H1 (cell line): ENCODE measurements around the gene SPATA33. TPM values are rescaled to one million over a fixed set of nuclear protein-coding genes. Genes with fewer than 3 reads are reported as not detected.

Source experiments
- ATF2 ChIP-seq: IDR thresholded peaks from 2 replicates; pipeline ENCODE4 v1.6.1; 2012; ENCODE audit warnings: low read length, inconsistent platforms
- CHD7 ChIP-seq: fragments of 300-600 bp; sonication (generic); IDR thresholded peaks from 2 replicates; pipeline ENCODE4 v1.7.1; 2012; ENCODE audit warnings: low read length, moderate library complexity, mild to moderate bottlenecking, inconsistent platforms; ENCODE audit not compliant: insufficient replicate concordance
- KDM1A ChIP-seq: fragments of 200-600, 300-600 bp; sonication (generic); IDR thresholded peaks from 2 replicates; pipeline ENCODE4 v1.7.1; 2016; ENCODE audit warnings: mild to moderate bottlenecking, low read length, borderline replicate concordance
- KDM4A ChIP-seq: IDR thresholded peaks from one replicate; pipeline ENCODE4 v1.7.1; 2012; ENCODE audit warnings: low read depth, mild to moderate bottlenecking, moderate library complexity, low read length, inconsistent platforms; ENCODE audit not compliant: severe bottlenecking
- RAD21 ChIP-seq, 2 experiments: IDR thresholded peaks in 1 of 2; conservative IDR thresholded peaks in 1 of 2; 2 replicates each; pipeline ENCODE4 v1.6.1; 2011; ENCODE audit warnings: low read depth in 2 of 2, low read length in 2 of 2, improper control_type of control experiment in 1 of 2, inconsistent platforms in 1 of 2, mild to moderate bottlenecking in 1 of 2, moderate library complexity in 1 of 2
- RBBP5 ChIP-seq: IDR thresholded peaks from 2 replicates; pipeline ENCODE4 v1.7.1; 2012; ENCODE audit warnings: low read depth, mild to moderate bottlenecking, inconsistent platforms, low read length, moderate library complexity, borderline replicate concordance
- RNF2 ChIP-seq: fragments of 200-900, 300-1000 bp; sonication (generic); IDR thresholded peaks from 2 replicates; pipeline ENCODE4 v1.7.1; 2016; ENCODE audit warnings: borderline replicate concordance, low read depth, mild to moderate bottlenecking, antibody characterized with exemption, low read length; ENCODE audit not compliant: poor library complexity, severe bottlenecking; ENCODE audit errors: missing control alignments
- SP1 ChIP-seq: IDR thresholded peaks from 2 replicates; pipeline ENCODE4 v1.6.1; 2011; ENCODE audit warnings: low read depth, low read length
- polyA plus RNA-seq, 7 experiments: library from polyadenylated mRNA; depleted of rRNA in 3 of 7; stranded (reverse) in 5 of 7; unstranded in 2 of 7; fragments of >200 nt in 5 of 7; fragments of 200-250 nt in 2 of 7; gene quantifications; 1 replicate in 5 of 7; 2 replicates in 1 of 7; 4 replicates in 1 of 7; pipeline versions ENCODE4 v1.2.1 to v1.2.3, GENCODE V29; 2011 to 2013; ENCODE audit warnings: missing spikeins in 2 of 7, mixed read lengths in 2 of 7
- total RNA-seq: library from RNA; stranded (reverse); fragmentation: NEBNext Ultra II Directional; extraction: Animal tissue kit (Norgen Biotek cat#: 25700); gene quantifications from 2 replicates; pipeline ENCODE4 v1.2.1, GENCODE V29; 2021

Gene SPATA33
- total and polyA plus RNA-seq, 2 of the 8 experiments (the other 6 are each of a cell fraction or from before 2014, with no cell fraction given) = 5.4 to 16.9 TPM

- TF ChIP-seq CHD7 (no peak), KDM1A (no peak), RNF2 (no peak), ATF2 (no peak), KDM4A (no peak), RBBP5 (no peak), RAD21 (IDR thresholded peaks at IDR 0.05 in 1 of 2, conservative IDR thresholded peaks at IDR 0.05 in 1 of 2; ENCODE audit: low read depth in 2 of 2, low read length in 2 of 2) (no peak), SP1 (no peak)
These were observed 3.9 kb upstream of the SPATA33 start (continued) for GRCh38 chr16:89653656-89654295.
